Common myeloid progenitor, CD34-positive (primary cell): Measurements from ENCODE around the gene NBL1.

Experiments used
- CTCF ChIA-PET: fragments of 350-600 bp; sonication (Branson Sonifier 250); formaldehyde crosslinking; loops from one replicate; lab custom pipeline; 2021; ENCODE audit warnings: antibody characterized with exemption; lab: Charles Lee
- POLR2A ChIA-PET: fragments of 350-600 bp; sonication (Branson Sonifier 250); formaldehyde crosslinking; loops from one replicate; lab custom pipeline; 2021; ENCODE audit warnings: antibody characterized with exemption; lab: Charles Lee
- DNase-seq, 3 donors: peaks; one replicate each; pipeline versions ENCODE4 v3.0.0 to v3.0.0-alpha.2; 2013
- H3K27ac ChIP-seq, 2 experiments: 1 replicate in 1 of 2; 2 replicates in 1 of 2; pipeline ENCODE4 v1.7.0; 2013; ENCODE audit warnings: inconsistent platforms in 2 of 2, low read length in 2 of 2, mild to moderate bottlenecking in 2 of 2, low read depth in 1 of 2, moderate library complexity in 1 of 2; ENCODE audit not compliant: severe bottlenecking in 2 of 2, insufficient read depth in 1 of 2, poor library complexity in 1 of 2
- H3K27me3 ChIP-seq, 5 experiments: replicated peaks in 2 of 5; 1 replicate in 3 of 5; 2 replicates in 2 of 5; pipeline versions ENCODE4 v1.6.1 to v1.7.0; 2013; ENCODE audit warnings: low read length in 4 of 5, mild to moderate bottlenecking in 2 of 5, moderate library complexity in 2 of 5, inconsistent platforms in 1 of 5; ENCODE audit not compliant: insufficient read depth in 5 of 5, control insufficient read depth in 4 of 5
- H3K36me3 ChIP-seq, 4 experiments: 1 replicate in 2 of 4; 2 replicates in 2 of 4; pipeline versions ENCODE4 v1.6.1 to v1.7.0; 2013; ENCODE audit warnings: low read length in 3 of 4, control low read depth in 1 of 4, mild to moderate bottlenecking in 1 of 4; ENCODE audit not compliant: control insufficient read depth in 4 of 4, insufficient read depth in 4 of 4
- H3K4me1 ChIP-seq, 4 experiments: 1 replicate in 3 of 4; 2 replicates in 1 of 4; pipeline versions ENCODE4 v1.6.1 to v1.7.1; 2013; ENCODE audit warnings: low read length in 3 of 4, mild to moderate bottlenecking in 3 of 4, control low read depth in 1 of 4, inconsistent platforms in 1 of 4, moderate library complexity in 1 of 4; ENCODE audit not compliant: control insufficient read depth in 4 of 4, insufficient read depth in 4 of 4; ENCODE audit errors: control extremely low read depth in 1 of 4
- H3K4me3 ChIP-seq, 7 experiments: 1 replicate in 4 of 7; 2 replicates in 3 of 7; pipeline versions ENCODE4 v1.5.1 to v1.7.0; 2013; ENCODE audit warnings: mild to moderate bottlenecking in 7 of 7, low read length in 6 of 7, moderate library complexity in 6 of 7, inconsistent platforms in 2 of 7, low read depth in 2 of 7, control low read depth in 1 of 7; ENCODE audit not compliant: insufficient read depth in 4 of 7, control insufficient read depth in 1 of 7; ENCODE audit errors: extremely low read depth in 1 of 7
- H3K9me3 ChIP-seq, 5 experiments: 1 replicate in 4 of 5; 2 replicates in 1 of 5; pipeline versions ENCODE4 v1.6.1 to v1.7.1; 2013; ENCODE audit warnings: low read length in 4 of 5, mild to moderate bottlenecking in 2 of 5, inconsistent platforms in 1 of 5, low read depth in 1 of 5, moderate library complexity in 1 of 5; ENCODE audit not compliant: control insufficient read depth in 4 of 5, insufficient read depth in 2 of 5; ENCODE audit errors: control extremely low read depth in 1 of 5
- WGBS: methylation state at CpG from one replicate; pipeline ENCODE4 v1.1.5; 2013; ENCODE audit not compliant: insufficient coverage; 5-methylcytosine and 5-hydroxymethylcytosine counted together

Gene NBL1

GRCh38 chr1:19700079-19700777, 56.1 kb downstream of the NBL1 start:
- Histone ChIP-seq H3K9me3 (no peaks in the 10 kb centered on the region), H3K36me3 (peaks cover 0 to 24% (median 7%) of the 10 kb centered on the region in 4 experiments), H3K27ac (no peak overlapping the region), H3K4me3 (no peak overlapping the region), H3K27me3 (no peaks in the 10 kb centered on the region), H3K4me1 (no peaks in the 10 kb centered on the region)
- DNase-seq: no peak
- ChIA-PET CTCF (interaction anchor here (1.5 kb wide), 1 partner anchor 38 kb away, joined by 4 read pairs; no protein-coding TSS in a partner anchor), POLR2A (no interaction called here)
- 96% methylated on average over 14 of the region's 14 CpGs for WGBS

GRCh38 chr1:19703280-19703679, 59.2 kb downstream of the NBL1 start:
- CTCF ChIA-PET: interaction anchor here (0.9 to 4.5 kb wide), 7 partner anchors 9 to 120 kb away, joined by 3 to 62 read pairs (median 3); no protein-coding TSS in a partner anchor
- Histone ChIP-seq H3K4me3 (no peak overlapping the region), H3K27ac (no peak overlapping the region), H3K36me3 (peaks cover 0 to 15% (median 4%) of the 10 kb centered on the region in 4 experiments), H3K4me1 (no peaks in the 10 kb centered on the region), H3K9me3 (no peaks in the 10 kb centered on the region), H3K27me3 (no peaks in the 10 kb centered on the region)
- 100% methylated on average over 2 of the region's 3 CpGs for WGBS
- no peak for DNase-seq
- POLR2A ChIA-PET: interaction anchor here (0.5 kb wide), 2 partner anchors 18 to 29 kb away, joined by 4 to 5 read pairs; no protein-coding TSS in a partner anchor

- Histone ChIP-seq H3K36me3 (peaks cover 0 to 15% (median 4%) of the 10 kb centered on the region in 4 experiments), H3K9me3 (no peaks in the 10 kb centered on the region), H3K4me3 (no peak overlapping the region), H3K4me1 (no peaks in the 10 kb centered on the region), H3K27me3 (no peaks in the 10 kb centered on the region), H3K27ac (no peak overlapping the region)
- ChIA-PET CTCF (interaction anchor here (0.7 to 4.5 kb wide), 13 partner anchors 8 to 66 kb away, joined by 3 to 62 read pairs (median 4); no protein-coding TSS in a partner anchor), POLR2A (no interaction called here)
- 49% methylated on average over 17 of the region's 19 CpGs for WGBS
- peak; percentile 36 to 54 (median 52) for DNase-seq
Measured at GRCh38 chr1:19704247-19705113, 60.4 kb downstream of the NBL1 start.

GRCh38 chr1:19705464-19705863, 61.4 kb downstream of the NBL1 start:
- H3K27ac ChIP-seq: no peak overlapping the region
- ChIA-PET POLR2A (no interaction called here), CTCF (interaction anchor here (0.6 to 4.5 kb wide), 9 partner anchors 9 to 483 kb away, joined by 3 to 62 read pairs (median 6); no protein-coding TSS in a partner anchor)
- 92% methylated on average over 2 of the region's 4 CpGs for WGBS
- no peaks in the 10 kb centered on the region for H3K4me1 ChIP-seq
- H3K9me3 ChIP-seq: no peaks in the 10 kb centered on the region
- H3K4me3 ChIP-seq: no peak overlapping the region
- no peaks in the 10 kb centered on the region for H3K27me3 ChIP-seq
- DNase-seq: no peak
- H3K36me3 ChIP-seq: peaks cover 0 to 7% (median 3%) of the 10 kb centered on the region in 4 experiments

- Histone ChIP-seq H3K36me3 (peaks cover 0 to 5% (median 1%) of the 10 kb centered on the region in 4 experiments), H3K27me3 (no peaks in the 10 kb centered on the region), H3K9me3 (no peaks in the 10 kb centered on the region), H3K4me1 (no peaks in the 10 kb centered on the region), H3K4me3 (no peak overlapping the region), H3K27ac (no peak overlapping the region)
- POLR2A ChIA-PET: no interaction called here
- WGBS: 90% methylated on average over 2 of the region's 4 CpGs
- DNase-seq: no peak
- CTCF ChIA-PET: interaction anchor here (1.1 to 4.5 kb wide), 4 partner anchors 9 to 45 kb away, joined by 3 to 62 read pairs (median 9); no protein-coding TSS in a partner anchor
Measured at GRCh38 chr1:19706136-19706535, 62.0 kb downstream of the NBL1 start.
